Adipocyte (in vitro differentiated cells): ENCODE data around the gene PRDX6.

Source experiments
- DNase-seq: peaks from one replicate; pipeline ENCODE4 v3.0.0-alpha.2; 2015; ENCODE audit warnings: low read depth
- H3K27me3 ChIP-seq: replicated peaks from 2 replicates; pipeline ENCODE4 v1.7.0; 2013; ENCODE audit warnings: mild to moderate bottlenecking, low read length, moderate library complexity; ENCODE audit not compliant: control insufficient read depth, insufficient read depth
- H3K36me3 ChIP-seq: 2 replicates; pipeline ENCODE4 v1.7.0; 2013; ENCODE audit warnings: low read length, mild to moderate bottlenecking, moderate library complexity; ENCODE audit not compliant: control insufficient read depth, insufficient read depth, severe bottlenecking
- H3K4me1 ChIP-seq: 2 replicates; pipeline ENCODE4 v1.7.0; 2013; ENCODE audit warnings: mild to moderate bottlenecking, low read length, moderate library complexity; ENCODE audit not compliant: control insufficient read depth, insufficient read depth
- H3K4me3 ChIP-seq: 2 replicates; pipeline ENCODE4 v1.7.0; 2013; ENCODE audit warnings: mild to moderate bottlenecking, low read length, moderate library complexity
- H3K9ac ChIP-seq: 2 replicates; pipeline ENCODE4 v1.7.0; 2013; ENCODE audit warnings: mild to moderate bottlenecking, low read length, moderate library complexity
- H3K9me3 ChIP-seq: 2 replicates; pipeline ENCODE4 v1.7.0; 2013; ENCODE audit warnings: mild to moderate bottlenecking, low read length, moderate library complexity; ENCODE audit not compliant: control insufficient read depth

PRDX6 gene

GRCh38 chr1:173477286-173478093 lies at the start of gene PRDX6:
Gene PRDX6 (plus strand): TSS chr1:173477335. CDS start chr1:173477398, 63 bp downstream.
- H3K36me3 ChIP-seq: peaks cover 32% of the 10 kb centered on the region
- peak within 1 kb of the TSS; percentile 98 for H3K9ac ChIP-seq
- H3K9me3 ChIP-seq: no peaks in the 10 kb centered on the region
- DNase-seq: peak; percentile 77
- H3K27me3 ChIP-seq: no peaks in the 10 kb centered on the region
- H3K4me1 ChIP-seq: peaks cover 71% of the 10 kb centered on the region
- H3K4me3 ChIP-seq: peak within 1 kb of the TSS; percentile 97

GRCh38 chr1:173429471-173430402 lies 47.4 kb upstream of the PRDX6 start:
- peak overlapping the region; percentile 88 for H3K9ac ChIP-seq
- no peaks in the 10 kb centered on the region for H3K36me3 ChIP-seq
- H3K4me3 ChIP-seq: peak overlapping the region; percentile 78
- peaks cover 55% of the 10 kb centered on the region for H3K4me1 ChIP-seq
- H3K9me3 ChIP-seq: no peaks in the 10 kb centered on the region
- peak; percentile 97 for DNase-seq
- no peaks in the 10 kb centered on the region for H3K27me3 ChIP-seq

GRCh38 chr1:173430677-173431303 lies 46.3 kb upstream of the PRDX6 start:
- peak overlapping the region; percentile 78 for H3K4me3 ChIP-seq
- H3K9me3 ChIP-seq: no peaks in the 10 kb centered on the region
- no peaks in the 10 kb centered on the region for H3K27me3 ChIP-seq
- H3K9ac ChIP-seq: peak overlapping the region; percentile 88
- H3K36me3 ChIP-seq: no peaks in the 10 kb centered on the region
- no peak for DNase-seq
- H3K4me1 ChIP-seq: peaks cover 49% of the 10 kb centered on the region

GRCh38 chr1:173431304-173432045 lies 45.7 kb upstream of the PRDX6 start:
- DNase-seq: peak; percentile 97

GRCh38 chr1:173432331-173432730 lies 44.8 kb upstream of the PRDX6 start:
- no peak for DNase-seq
- H3K4me1 ChIP-seq: peaks cover 49% of the 10 kb centered on the region
- no peak overlapping the region for H3K9ac ChIP-seq
- no peaks in the 10 kb centered on the region for H3K9me3 ChIP-seq
- H3K36me3 ChIP-seq: no peaks in the 10 kb centered on the region
- no peaks in the 10 kb centered on the region for H3K27me3 ChIP-seq
- H3K4me3 ChIP-seq: no peak overlapping the region

More at GRCh38 chr1:173431304-173432045, 45.7 kb upstream of the PRDX6 start:
- peak overlapping the region; percentile 70 for H3K9ac ChIP-seq
- H3K36me3 ChIP-seq: no peaks in the 10 kb centered on the region
- H3K9me3 ChIP-seq: no peaks in the 10 kb centered on the region
- H3K4me1 ChIP-seq: peaks cover 49% of the 10 kb centered on the region
- H3K4me3 ChIP-seq: no peak overlapping the region
- no peaks in the 10 kb centered on the region for H3K27me3 ChIP-seq

- Histone ChIP-seq H3K36me3 (peaks cover 3% of the 10 kb centered on the region), H3K4me1 (peaks cover 45% of the 10 kb centered on the region), H3K9me3 (no peaks in the 10 kb centered on the region), H3K9ac (no peak overlapping the region), H3K4me3 (no peak overlapping the region), H3K27me3 (no peaks in the 10 kb centered on the region)
- DNase-seq: no peak
These were observed 43.3 kb upstream of the PRDX6 start for GRCh38 chr1:173433751-173434326.

GRCh38 chr1:173436841-173437428 lies 40.2 kb upstream of the PRDX6 start:
- DNase-seq: no peak
- Histone ChIP-seq H3K9me3 (no peaks in the 10 kb centered on the region), H3K9ac (no peak overlapping the region), H3K4me3 (no peak overlapping the region), H3K36me3 (peaks cover 11% of the 10 kb centered on the region), H3K4me1 (peaks cover 16% of the 10 kb centered on the region), H3K27me3 (no peaks in the 10 kb centered on the region)

- Histone ChIP-seq H3K36me3 (peaks cover 12% of the 10 kb centered on the region), H3K4me3 (no peak overlapping the region)
These were observed 38.5 kb upstream of the PRDX6 start for GRCh38 chr1:173438675-173439074.

GRCh38 chr1:173440430-173440829 lies 36.7 kb upstream of the PRDX6 start:
- Histone ChIP-seq H3K4me1 (no peaks in the 10 kb centered on the region), H3K27me3 (no peaks in the 10 kb centered on the region), H3K4me3 (no peak overlapping the region), H3K36me3 (peaks cover 12% of the 10 kb centered on the region), H3K9ac (no peak overlapping the region), H3K9me3 (no peaks in the 10 kb centered on the region)
- no peak for DNase-seq

More at GRCh38 chr1:173438675-173439074, 38.5 kb upstream of the PRDX6 start:
- peaks cover 15% of the 10 kb centered on the region for H3K4me1 ChIP-seq
- no peak for DNase-seq
- H3K27me3 ChIP-seq: no peaks in the 10 kb centered on the region
- H3K9ac ChIP-seq: no peak overlapping the region
- no peaks in the 10 kb centered on the region for H3K9me3 ChIP-seq

GRCh38 chr1:173444757-173445156 lies 32.4 kb upstream of the PRDX6 start:
- H3K4me1 ChIP-seq: no peaks in the 10 kb centered on the region
- no peaks in the 10 kb centered on the region for H3K27me3 ChIP-seq
- H3K9ac ChIP-seq: no peak overlapping the region
- H3K4me3 ChIP-seq: no peak overlapping the region
- DNase-seq: no peak
- H3K36me3 ChIP-seq: peaks cover 5% of the 10 kb centered on the region
- no peaks in the 10 kb centered on the region for H3K9me3 ChIP-seq
